IPS DF 19.7 (cell line): ENCODE measurements around the gene E4F1.

Source experiments
- DNase-seq: peaks from one replicate; pipeline ENCODE4 v3.0.0-alpha.2; 2013; ENCODE audit warnings: low read depth, low spot score

The E4F1 gene

GRCh38 chr16:2273931-2274330, 50.5 kb downstream of the E4F1 start:
- DNase-seq = no peak

GRCh38 chr16:2275476-2276367, 52.3 kb downstream of the E4F1 start:
- no peak for DNase-seq

- DNase-seq = no peak
Measured at GRCh38 chr16:2276368-2277195, 53.2 kb downstream of the E4F1 start.

GRCh38 chr16:2277466-2278271, 54.3 kb downstream of the E4F1 start:
- DNase-seq = no peak

DNA sequence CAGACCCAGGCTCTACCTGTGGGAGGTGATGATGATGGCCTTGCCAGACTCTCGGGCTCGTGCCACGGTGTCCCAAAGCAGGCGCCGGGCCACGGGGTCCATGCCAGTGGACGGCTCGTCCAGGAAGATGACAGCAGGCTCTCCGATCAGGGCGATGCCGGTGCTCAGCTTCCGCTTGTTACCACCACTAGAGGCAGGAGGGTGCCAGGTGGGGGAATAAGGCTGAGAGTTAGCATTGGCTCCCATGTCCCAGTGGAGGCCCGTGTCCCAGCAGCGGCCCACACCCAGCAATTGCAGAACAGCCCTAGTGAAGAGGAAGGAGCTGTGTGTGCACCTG, 54.8 kb downstream of the E4F1 start:
- no peak for DNase-seq

GRCh38 chr16:2278956-2279800, 55.8 kb downstream of the E4F1 start:
- no peak for DNase-seq

- no peak for DNase-seq
Measured at GRCh38 chr16:2280461-2280860, 57.1 kb downstream of the E4F1 start.

GRCh38 chr16:2280981-2281542, 57.7 kb downstream of the E4F1 start:
- no peak for DNase-seq

- DNase-seq = no peak
Measured at GRCh38 chr16:2282262-2282661, 58.9 kb downstream of the E4F1 start.

DNA sequence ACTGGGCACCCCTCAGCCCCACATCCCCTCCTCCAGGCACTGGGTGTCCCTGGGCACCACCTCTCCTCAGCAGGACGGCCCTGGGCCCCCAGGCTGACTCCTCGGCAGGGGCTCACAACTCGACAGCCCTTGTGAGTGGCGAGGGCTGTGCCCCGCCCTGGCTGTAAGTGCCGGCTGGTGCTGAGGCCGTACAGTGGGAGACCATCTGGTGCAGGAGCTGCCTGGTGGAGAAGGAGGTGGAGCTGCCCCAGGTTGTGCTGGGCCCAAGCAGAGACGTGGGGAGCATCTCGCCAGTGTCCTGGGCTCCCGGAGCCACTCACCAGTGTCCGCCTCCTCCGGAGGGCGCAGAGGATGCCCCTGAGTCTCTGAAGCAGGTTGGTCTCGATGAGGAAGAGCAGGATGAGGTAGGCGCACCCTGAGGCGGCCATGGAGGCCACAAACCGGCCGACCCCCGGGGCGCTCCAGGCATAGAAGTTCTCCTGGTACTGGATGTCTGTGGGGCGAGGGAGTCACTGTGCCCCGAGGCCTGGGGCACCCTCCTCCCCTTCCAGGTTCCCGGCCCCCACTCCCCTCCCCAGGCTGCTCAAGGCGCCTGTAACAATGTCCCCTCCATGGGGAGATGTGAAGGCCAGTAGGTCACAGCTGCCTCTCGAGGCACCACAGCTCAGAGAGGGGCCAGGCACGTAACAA, 59.6 kb downstream of the E4F1 start:
- DNase-seq = no peak

- DNase-seq = no peak
Measured at GRCh38 chr16:2284001-2284770, 60.8 kb downstream of the E4F1 start.

GRCh38 chr16:2284797-2285576, 61.6 kb downstream of the E4F1 start:
- no peak for DNase-seq
